BJ (cell line): Measurements from ENCODE around the gene DPEP3. TPM values are rescaled to one million over a fixed set of nuclear protein-coding genes. Genes with fewer than 3 reads are reported as not detected.

Source experiments
- CTCF ChIA-PET: fragments of 350-600 bp; formaldehyde crosslinking; extraction: SDS; loops from one replicate; lab custom pipeline; 2021; ENCODE audit warnings: antibody characterized with exemption, inconsistent platforms; lab: Yijun Ruan, JAX
- POLR2A ChIA-PET: fragments of 300-600 bp; sonication (Branson Sonifier 250); formaldehyde crosslinking; extraction: SDS; loops from one replicate; lab custom pipeline; 2021; ENCODE audit warnings: antibody characterized with exemption; lab: Charles Lee
- DNase-seq: peaks from one replicate; pipeline ENCODE4 v3.0.0-alpha.2; 2011; ENCODE audit warnings: low read depth
- H3K27me3 ChIP-seq: 2 replicates; pipeline ENCODE4 v1.6.0; 2011; ENCODE audit warnings: low read length; ENCODE audit not compliant: control insufficient read depth, insufficient read depth
- H3K36me3 ChIP-seq: 2 replicates; pipeline ENCODE4 v1.5.1; 2011; ENCODE audit warnings: low read length; ENCODE audit not compliant: control insufficient read depth, insufficient read depth
- H3K4me3 ChIP-seq: 2 replicates; pipeline ENCODE4 v1.5.1; 2011; ENCODE audit warnings: low read depth, mild to moderate bottlenecking, control low read depth, low read length
- CTCF ChIP-seq: IDR thresholded peaks from 2 replicates; pipeline ENCODE4 v1.5.1; 2011; ENCODE audit warnings: low read depth, mild to moderate bottlenecking, control low read depth, inconsistent platforms, low read length, moderate library complexity; ENCODE audit not compliant: insufficient read depth
- polyA plus RNA-seq: library from polyadenylated mRNA; depleted of rRNA; stranded (reverse); fragments of >200 nt; gene quantifications from 2 replicates; pipeline ENCODE4 v1.2.3, GENCODE V29; 2011

Gene DPEP3
- polyA plus RNA-seq, 1 experiment, result not detected

GRCh38 chr16:68009157-68009735 is 28.9 kb upstream of the DPEP3 start:
- ChIA-PET CTCF (no interaction called here), POLR2A (no interaction called here)
- DNase-seq, result no peak
- TF ChIP-seq CTCF, result no peak
- no peak overlapping the region for H3K4me3 ChIP-seq
- H3K27me3 ChIP-seq, result peaks cover 4% of the 10 kb centered on the region
- no peaks in the 10 kb centered on the region for H3K36me3 ChIP-seq

DNA sequence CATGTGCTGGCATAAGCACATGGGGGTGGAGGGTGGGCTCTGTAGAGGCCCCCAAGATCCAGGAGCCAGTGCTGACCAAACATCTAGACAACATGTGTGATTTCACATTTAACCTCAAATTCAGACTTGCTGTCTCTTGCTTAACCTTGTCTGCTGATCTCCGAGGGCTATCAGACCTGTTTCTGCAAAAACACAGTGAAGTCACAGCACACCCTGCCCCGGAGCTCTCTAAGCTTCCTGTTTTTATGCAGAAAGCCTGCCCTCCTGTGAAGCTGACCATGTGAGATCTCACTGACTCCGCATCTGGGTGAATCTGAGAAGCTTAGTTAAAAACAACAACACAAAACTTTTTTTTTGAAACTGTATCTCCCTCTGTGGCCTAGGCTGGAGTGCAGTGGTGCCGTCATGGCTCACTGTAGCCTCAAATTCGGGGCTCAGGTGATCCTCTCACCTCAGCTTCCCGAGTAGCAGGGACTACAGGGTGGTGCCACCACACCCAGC is 25.5 kb upstream of the DPEP3 start:
- no peak overlapping the region for H3K4me3 ChIP-seq
- no peak for DNase-seq
- POLR2A ChIA-PET, result no interaction called here

GRCh38 chr16:68005211-68005610 is 24.9 kb upstream of the DPEP3 start:
- H3K36me3 ChIP-seq, result no peaks in the 10 kb centered on the region
- no peak overlapping the region for H3K4me3 ChIP-seq
- ChIA-PET POLR2A (no interaction called here), CTCF (interaction anchor here (0.6 to 1.5 kb wide), 5 partner anchors 8 to 223 kb away, joined by 3 to 4 read pairs (median 3); no protein-coding TSS in a partner anchor)
- DNase-seq, result no peak
- TF ChIP-seq CTCF, result no peak
- peaks cover 4% of the 10 kb centered on the region for H3K27me3 ChIP-seq

More for the DNA sequence above, 25.5 kb upstream of the DPEP3 start:
- no peak for TF ChIP-seq CTCF
- H3K27me3 ChIP-seq, result peaks cover 4% of the 10 kb centered on the region
- H3K36me3 ChIP-seq, result no peaks in the 10 kb centered on the region
- CTCF ChIA-PET, result interaction anchor here (0.6 to 1.5 kb wide), 5 partner anchors 8 to 223 kb away, joined by 3 to 4 read pairs (median 3); no protein-coding TSS in a partner anchor

DNA sequence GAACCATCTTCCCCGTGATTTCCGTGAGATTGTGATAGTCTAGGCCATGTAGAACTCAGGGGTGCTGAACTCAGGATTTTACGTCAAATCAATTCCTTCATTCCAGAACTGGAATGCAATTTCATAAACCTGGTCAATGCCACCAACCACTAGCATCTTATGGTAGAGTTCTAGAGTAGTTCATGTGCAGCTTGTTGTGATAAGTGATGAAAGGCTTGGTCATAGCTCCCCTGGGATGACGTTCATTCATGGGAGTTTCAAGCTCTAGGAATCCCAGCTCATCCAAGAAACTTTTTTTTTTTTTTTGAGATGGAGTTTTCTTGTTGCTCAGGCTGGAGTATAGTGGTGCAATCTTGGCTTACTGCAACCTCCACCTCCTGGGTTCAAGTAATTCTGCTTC is 22.7 kb upstream of the DPEP3 start:
- no peaks in the 10 kb centered on the region for H3K36me3 ChIP-seq
- no peak for TF ChIP-seq CTCF
- POLR2A ChIA-PET, result interaction anchor here (0.6 kb wide), 1 partner anchor 1875 kb away, joined by 3 read pairs; no protein-coding TSS in a partner anchor
- no peaks in the 10 kb centered on the region for H3K27me3 ChIP-seq
- CTCF ChIA-PET, result interaction anchor here (0.9 to 2.5 kb wide), 3 partner anchors 9 to 66 kb away, joined by 4 to 8 read pairs (median 4); partner anchors contain the start of gene DPEP2NB
- H3K4me3 ChIP-seq, result no peak overlapping the region
- DNase-seq, result no peak

DNA sequence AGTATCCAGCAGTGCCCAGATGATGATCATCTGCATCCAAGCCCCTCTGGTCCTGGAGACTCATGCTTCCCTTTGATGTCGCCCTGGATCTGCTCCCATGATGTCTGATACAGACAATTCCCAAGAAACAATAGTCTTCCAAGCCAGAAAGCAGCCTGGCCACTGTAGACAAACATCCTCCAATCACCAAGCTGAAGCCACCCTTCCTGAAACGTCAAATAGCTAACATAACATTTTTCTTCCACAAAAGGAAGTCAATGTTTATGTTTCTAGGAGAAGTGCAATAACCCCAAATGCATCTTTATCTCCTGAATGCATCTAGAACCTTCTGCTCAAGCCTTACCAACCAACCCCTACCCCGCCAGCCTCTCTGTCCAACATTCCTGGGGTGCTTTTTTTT is 20.2 kb upstream of the DPEP3 start:
- DNase-seq, result no peak
- CTCF ChIA-PET, result interaction anchor here (0.6 kb wide), 1 partner anchor 9 kb away, joined by 3 read pairs; no protein-coding TSS in a partner anchor
- POLR2A ChIA-PET, result no interaction called here

More for the DNA sequence above, 20.2 kb upstream of the DPEP3 start:
- Histone ChIP-seq H3K27me3 (no peaks in the 10 kb centered on the region), H3K36me3 (no peaks in the 10 kb centered on the region), H3K4me3 (no peak overlapping the region)
- no peak for TF ChIP-seq CTCF
